Neural progenitor cell (in vitro differentiated cells): ENCODE data around the gene GPR68.
A peak's percentile ranks its signal among the peaks of the same experiment; 100 is the strongest.

ENCODE experiments used
- CTCF ChIP-seq: fragments of 200-600 bp; sonication (generic); IDR thresholded peaks from 2 replicates; pipeline ENCODE4 v1.5.1; 2017; ENCODE audit warnings: antibody characterized with exemption, mild to moderate bottlenecking
- EZH2 ChIP-seq: fragments of 200-600 bp; sonication (generic); IDR thresholded peaks from 2 replicates; pipeline ENCODE4 v1.6.1; 2017; ENCODE audit warnings: antibody characterized with exemption, mild to moderate bottlenecking, moderate library complexity

GRCh38 chr14:91264151-91265150 lies 19.9 kb upstream of the GPR68 start:
- no peak for TF ChIP-seq CTCF
- TF ChIP-seq EZH2, result peak; percentile 58
